Measurements from ENCODE around the gene URGCP.
"Not testable (repeated sequence)": the region's sequence is repeated elsewhere in the genome, so short reads cannot be mapped to it uniquely, and the experiment has no call there.

Gene URGCP

GRCh38 chr7:43872406-43873110 lies 33.8 kb downstream of the URGCP start:
- DNase-seq = no peak

GRCh38 chr7:43871064-43871463 lies 35.3 kb downstream of the URGCP start:
- DNase-seq = no peak

GRCh38 chr7:43870316-43870715 lies 36.1 kb downstream of the URGCP start:
- DNase-seq = no peak

- no peak for DNase-seq
These were observed 36.5 kb downstream of the URGCP start for GRCh38 chr7:43869867-43870240.

DNA sequence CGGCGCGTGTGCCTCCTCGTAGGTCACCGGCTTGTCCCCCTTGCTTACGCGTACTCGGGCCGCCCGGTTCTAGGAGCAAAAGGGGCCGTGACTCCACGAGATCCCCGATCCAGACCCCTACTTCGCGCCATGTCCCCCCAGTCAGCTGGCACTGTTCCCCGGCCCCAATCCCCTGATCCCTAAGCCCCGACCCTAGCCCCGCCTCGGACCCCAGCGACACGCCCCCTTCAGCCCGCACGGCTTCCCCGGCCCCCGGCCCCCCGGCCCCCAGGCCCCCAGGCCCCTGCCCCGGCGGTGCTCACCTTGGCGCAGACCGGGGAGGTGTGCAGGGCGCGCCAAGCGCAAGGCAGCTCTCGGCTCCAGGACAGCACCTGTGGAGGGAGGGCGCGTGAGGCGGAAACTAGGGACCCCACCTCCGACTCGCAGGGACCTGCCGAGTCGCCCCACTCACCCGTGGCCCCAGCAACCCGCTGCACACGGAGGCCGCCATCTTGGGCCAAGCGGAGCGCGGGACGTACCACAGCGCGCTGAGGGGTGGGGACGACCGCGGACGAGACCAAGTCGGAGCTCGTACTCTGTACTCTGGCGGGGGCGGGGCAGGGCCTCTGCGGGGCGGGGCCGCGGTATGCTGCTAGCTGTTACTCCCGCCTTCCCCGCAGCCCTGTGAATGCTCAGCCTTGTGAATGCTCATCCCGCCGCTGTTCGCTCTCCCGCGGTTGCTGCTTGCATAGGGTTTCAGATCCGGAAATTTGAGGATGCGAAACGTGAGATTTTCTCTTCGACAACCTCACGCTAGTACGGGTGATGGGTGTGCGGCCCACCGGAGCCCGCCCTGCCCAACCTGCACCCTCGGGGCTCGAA lies 37.2 kb downstream of the URGCP start, which contains the start of gene MRPS24:
TSS of gene MRPS24 (minus strand) at position 512 of the 861 bp plus-strand sequence. CDS start at position 490, 22 bp downstream.
- DNase-seq = peak; percentile 93

- no peak for DNase-seq
These were observed 37.8 kb downstream of the URGCP start for GRCh38 chr7:43868681-43869005.

GRCh38 chr7:43868181-43868580 lies 38.2 kb downstream of the URGCP start:
- DNase-seq = no peak

DNA sequence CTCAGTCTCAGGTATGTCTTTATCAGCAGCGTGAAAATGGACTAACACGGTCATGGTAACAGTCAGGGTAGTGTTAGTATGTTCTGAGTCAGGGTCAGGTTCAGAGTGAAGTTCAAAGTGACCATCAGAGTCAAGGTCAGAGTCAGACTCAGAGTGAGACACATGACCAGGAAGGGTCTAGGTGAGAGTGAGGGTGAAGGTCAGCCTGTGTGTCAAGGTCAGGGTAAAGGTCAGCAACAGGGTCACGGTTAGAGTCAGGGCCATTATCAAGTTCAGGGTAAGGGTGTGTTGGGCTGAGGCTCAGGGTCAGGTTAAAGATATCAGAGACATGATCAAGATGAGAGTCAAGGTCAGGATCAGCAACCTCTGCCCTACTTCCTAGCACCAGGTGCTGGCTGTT lies 41.1 kb downstream of the URGCP start:
- no peak for DNase-seq

DNA sequence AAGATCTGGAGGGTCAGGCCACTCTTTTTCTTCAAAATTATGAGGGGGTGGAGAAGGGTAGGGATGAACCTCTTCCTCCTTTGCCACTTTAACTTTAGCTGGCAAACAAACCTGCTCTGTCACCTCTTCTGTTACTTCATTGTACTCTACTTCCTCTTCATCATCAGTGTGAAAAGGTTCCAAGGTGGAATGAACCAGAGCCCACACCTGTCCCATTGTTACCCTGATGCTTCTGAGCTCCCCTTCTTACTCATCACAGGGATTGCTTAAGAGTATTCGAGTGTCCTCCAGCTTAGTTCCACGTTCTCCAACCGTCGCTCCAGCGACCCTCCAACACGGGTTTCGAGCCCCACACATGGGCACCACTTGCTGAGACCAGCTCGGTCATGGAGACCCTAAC lies 42.3 kb downstream of the URGCP start:
- DNase-seq = no peak

- no peak for DNase-seq
These were observed 49.4 kb downstream of the URGCP start for GRCh38 chr7:43856996-43857395.

DNA sequence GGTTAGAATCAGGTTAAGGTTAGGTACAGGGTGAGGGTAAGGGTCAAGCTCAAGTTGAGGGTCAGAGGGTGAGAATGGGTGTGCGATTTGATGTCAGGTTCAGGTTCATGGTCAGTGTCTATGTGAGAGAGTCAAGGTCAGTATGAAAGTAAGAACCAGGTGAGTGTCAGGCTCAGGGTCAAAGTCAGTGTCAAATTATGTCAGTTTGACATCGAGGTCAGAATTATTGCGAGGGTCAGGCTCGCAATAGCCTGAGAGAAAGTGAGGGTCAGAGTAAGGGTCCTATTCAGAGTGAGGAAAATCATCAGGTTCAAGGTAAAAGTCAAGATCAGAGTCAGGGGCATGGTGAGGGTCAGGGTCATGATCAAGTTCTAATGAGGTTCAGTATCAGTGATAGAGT lies 50.1 kb downstream of the URGCP start:
- DNase-seq = no peak

GRCh38 chr7:43855176-43855575 lies 51.2 kb downstream of the URGCP start:
- DNase-seq = no peak

- no peak for DNase-seq
These were observed 54.6 kb downstream of the URGCP start for GRCh38 chr7:43851805-43852204.

GRCh38 chr7:43850348-43851116 lies 55.9 kb downstream of the URGCP start:
- DNase-seq = no peak

DNA sequence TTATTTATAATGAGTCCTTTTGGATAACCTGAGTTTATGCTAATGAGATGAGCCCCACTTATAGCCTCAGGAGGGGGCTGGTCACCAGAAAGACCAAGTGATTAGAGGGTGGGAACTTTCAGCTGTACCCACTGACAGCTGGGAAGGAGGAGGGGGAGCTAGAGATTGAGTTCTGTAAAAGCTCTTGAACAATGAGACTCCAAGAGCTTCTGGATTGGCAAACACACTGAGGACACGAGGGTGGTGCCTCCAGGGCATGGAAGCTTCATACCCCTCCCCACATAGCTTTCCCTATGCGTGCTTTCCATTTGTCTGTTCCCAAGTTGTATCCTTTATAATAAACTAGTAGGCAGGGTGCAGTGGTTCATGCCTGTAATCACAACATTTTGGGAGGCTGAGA lies 57.3 kb downstream of the URGCP start:
- DNase-seq = no peak

DNA sequence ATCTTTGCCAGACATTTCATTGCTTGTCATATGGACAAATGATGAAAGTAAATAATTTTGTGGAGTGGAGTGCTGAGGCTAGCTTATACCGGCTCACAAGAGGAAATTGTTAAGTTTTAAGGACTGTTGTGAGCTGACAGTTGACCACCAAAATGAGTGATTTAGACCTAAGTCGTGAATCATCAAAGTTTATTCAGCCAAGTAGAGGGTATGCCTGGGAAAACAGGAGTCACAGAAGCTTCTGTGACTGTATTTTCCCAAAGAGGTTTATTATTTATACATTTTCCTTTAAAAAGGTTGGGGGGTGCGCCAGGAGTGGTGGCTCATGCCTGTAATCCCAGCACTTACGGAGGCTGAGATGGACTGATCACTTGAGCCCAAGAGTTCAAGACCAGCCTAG lies 58.9 kb downstream of the URGCP start:
- DNase-seq = no peak

GRCh38 chr7:43844662-43845061 lies 61.7 kb downstream of the URGCP start:
- no peak for DNase-seq

GRCh38 chr7:43844257-43844656 lies 62.1 kb downstream of the URGCP start:
- no peak for DNase-seq

DNA sequence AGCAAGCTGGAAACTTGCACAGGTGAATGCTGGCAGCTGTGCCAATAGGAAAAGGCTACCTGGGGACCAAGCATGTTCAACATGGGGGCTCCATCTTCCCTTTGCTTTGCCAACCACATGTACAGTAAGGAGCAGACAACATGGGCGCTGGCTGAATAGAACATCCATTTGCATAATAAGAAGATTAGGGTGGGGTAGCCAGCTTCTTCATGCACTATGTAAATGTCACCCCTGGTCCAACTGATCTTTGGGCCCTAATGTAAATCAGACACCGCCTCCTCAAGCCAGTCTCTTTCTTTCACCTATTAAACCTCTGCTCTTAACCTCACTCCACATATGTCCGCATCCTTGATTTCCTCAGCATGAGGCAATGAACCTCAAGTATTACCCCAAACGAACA lies 63.1 kb downstream of the URGCP start:
- DNase-seq = no peak

DNA sequence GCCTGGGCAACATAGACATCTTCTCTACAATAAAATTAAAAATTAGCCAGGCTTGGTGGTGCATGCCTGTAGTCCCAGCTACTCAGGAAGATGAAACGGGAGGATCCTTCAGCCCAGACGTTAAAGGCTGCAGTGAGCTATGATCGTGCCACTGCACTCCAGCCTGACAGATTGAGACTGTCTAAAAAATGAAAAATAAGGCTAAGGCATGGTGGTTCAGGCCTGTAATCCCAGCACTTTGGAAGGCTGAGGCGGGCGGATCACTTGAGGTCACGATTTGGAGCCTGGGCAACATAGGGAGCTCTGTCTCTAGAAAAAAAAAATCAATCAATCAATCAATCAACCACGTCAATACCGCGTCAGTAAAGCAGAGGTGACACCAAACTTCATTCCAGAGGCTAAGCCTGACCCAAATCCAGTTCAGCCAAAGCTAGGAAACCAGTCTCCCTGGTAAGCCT lies 68.2 kb downstream of the URGCP start:
- no peak for DNase-seq

DNA sequence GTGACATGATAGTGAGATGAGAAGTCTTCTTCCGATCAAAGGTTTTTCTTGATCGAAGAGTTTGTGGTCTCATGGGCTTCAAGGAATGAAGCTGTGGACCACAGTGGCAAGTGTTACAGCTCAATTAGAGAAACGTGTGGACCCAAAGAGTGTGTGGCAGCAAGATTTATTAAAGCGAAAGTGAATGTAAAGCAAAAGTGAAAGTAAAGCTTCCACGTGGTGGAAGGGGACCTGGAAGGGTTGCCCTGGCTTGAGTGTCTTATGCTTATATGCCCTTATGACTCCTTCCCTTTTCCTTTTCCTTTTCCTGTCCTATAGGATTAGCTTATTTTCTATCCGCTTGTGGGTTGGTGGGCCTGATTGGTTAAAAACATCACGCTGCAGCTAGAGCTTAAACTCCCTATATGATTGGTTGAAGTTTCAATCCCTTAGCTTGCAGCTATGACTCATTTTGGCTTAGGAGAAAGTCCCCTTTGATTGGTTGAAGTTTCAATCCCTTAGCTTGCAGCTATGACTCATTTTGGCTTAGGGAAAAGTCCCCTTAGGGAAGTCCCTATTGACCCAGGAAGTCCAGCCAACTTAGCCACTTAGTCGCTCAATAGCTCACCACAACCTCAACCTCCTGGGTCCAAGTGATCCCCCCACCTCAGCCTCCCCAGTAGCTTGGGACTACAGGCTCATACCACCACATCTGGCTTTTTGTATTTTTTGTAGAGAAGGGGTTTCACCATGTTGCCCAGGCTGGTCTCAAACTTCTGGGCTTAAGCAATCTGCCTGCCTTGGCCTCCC lies 71.7 kb downstream of the URGCP start:
- DNase-seq = no peak

DNA sequence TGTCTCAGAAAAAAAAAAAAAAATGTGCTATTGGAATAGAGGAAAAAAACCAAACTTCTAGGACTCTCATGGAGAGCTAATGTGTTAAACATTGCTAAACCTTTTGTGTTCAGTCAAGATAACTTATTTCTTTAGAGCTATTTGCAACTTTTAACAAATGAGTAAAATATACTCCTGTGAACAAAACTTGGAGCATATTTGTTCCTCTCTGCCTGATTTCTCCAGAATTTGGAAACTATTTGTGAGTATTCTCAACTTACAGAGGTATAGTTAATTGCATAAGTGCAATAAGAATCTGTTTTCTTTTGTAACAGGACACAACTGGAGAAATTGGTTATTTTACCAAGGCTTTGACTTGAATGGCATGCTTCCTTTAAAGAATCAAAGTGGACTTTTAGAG lies 75.5 kb downstream of the URGCP start:
- DNase-seq = not testable (repeated sequence)
